Glomerular visceral epithelial cell (primary cell): ENCODE data around the gene KCNQ1.

Experiments used
- DNase-seq: peaks from one replicate; pipeline ENCODE4 v3.0.0-alpha.2; 2016; ENCODE audit errors: extremely low spot score

Gene KCNQ1

DNA sequence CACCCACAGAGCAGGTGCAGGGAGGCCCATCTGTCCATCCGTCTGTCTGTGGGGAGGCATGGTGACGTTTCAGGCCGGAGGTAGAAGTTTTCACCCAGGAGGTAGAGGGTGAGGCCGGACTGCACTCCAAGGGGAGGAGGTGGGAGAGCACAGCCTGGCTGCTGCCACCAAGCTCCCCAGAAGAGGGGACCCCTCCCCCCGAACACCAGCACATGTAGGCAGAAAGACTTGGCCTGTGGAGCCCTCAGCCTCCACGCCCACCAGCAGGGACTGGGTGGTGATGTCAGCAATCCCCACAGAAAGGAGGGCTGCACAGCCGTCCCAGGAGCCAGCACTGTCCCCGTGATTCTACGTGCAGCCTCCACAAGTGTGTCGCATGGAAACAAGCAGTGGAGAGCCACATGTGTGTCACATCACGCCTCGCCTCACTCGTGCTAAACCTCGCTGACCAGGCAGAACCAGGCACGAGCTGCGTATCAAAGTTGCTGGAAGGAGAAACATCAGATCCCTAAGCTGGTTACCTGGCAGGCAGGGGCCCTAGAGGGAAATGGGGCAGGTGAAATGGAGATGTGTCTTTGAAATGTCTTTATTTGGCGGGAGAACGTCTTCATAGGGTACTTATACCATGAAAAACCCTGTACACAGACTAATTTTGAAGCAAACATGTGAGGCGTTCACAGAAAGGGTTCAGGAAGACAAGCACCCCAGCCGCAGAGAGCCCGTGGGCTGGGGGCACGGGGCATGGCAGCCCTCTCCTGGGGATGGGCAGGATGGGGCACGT lies 391.7 kb downstream of the KCNQ1 start:
- DNase-seq: no peak

DNA sequence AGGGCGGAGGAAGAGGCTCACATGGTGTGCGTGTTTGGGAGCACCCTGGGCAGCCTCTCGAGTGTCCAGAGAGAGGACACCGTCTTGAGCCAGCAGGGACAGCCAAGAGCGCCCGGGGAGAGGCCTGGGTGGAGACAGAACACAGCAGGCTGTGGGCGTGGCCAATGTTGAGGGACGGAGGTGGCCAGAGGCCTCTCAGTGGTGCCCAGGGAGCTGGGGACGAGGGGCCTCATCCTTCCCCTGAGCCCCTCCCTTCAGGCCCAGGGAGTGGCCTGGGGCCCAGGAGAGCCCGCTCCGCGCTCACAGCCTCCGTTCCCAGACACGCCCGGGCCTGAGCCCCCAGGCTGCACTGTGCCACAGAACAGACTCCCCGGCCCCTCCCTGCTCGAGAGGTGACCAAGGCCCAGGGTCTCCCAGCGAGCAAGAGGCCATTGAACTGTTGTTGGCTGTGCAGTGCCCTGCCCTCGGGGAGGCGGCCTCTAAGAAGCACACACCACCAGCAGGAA lies 392.3 kb downstream of the KCNQ1 start:
- DNase-seq: no peak

- no peak for DNase-seq
Measured at GRCh38 chr11:2837651-2838050, 392.8 kb downstream of the KCNQ1 start.

- no peak for DNase-seq
Measured at GRCh38 chr11:2838091-2838490, 393.3 kb downstream of the KCNQ1 start.

- no peak for DNase-seq
Measured at GRCh38 chr11:2838676-2839294, 394.0 kb downstream of the KCNQ1 start.

- no peak for DNase-seq
Measured at GRCh38 chr11:2839395-2839943, 394.7 kb downstream of the KCNQ1 start.

DNA sequence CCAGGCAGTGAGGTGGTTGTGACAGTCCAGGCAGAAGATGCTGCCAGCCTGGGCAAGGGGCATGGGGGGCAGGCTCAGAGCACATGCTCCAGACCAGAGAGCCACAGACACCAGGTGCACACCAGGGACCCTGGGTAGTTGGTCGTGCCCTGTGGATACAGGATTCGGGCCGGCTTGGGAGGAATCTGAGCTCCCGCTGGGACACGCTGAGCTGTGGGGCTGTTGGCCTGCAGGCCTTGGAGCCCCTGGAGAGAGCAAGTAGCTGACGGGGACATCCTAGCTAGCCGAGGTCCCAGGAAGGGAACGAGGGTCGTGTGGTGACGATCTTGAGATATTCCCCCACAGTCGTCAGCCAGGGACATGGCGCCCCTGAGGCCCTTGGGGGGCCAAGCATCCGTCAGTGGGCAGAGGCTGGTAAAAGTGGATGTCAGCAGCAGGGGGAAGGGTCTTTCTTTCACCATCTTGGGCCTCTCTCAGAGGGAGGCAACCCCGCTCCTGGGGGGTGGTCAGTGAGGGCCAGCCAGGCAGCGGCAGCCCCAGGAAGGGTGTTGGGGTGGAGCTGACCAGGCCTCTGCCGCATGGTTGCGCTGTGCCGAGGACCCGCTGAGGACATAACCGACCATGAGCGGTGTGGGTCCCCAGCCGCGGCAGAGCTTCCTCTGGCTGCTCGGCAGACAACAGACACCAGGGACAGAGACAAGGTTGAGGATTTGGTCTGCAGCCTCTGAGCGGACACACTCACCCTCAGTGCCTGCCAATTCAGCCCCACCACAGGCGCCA lies 396.8 kb downstream of the KCNQ1 start:
- no peak for DNase-seq

DNA sequence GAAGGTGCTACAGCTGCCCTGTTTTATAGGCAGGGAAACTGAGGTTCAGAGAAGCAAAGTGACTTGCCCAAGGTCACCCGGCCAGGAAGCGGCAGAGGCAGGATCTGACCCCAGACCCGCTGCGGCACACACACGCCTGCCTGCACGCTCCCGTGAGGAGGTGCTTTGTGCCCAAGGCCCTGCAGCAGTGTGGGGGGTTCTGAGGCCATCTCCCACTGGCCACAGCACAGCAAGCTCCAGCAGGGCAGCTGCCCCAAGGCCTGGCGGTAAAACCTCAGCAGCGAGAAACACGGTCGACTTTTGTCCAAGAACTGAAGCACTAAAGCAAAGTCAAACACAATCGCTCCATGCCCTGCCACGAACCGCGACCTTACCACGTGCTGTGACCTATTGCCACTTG lies 398.1 kb downstream of the KCNQ1 start:
- DNase-seq: no peak

- no peak for DNase-seq
Measured at GRCh38 chr11:2843551-2843950, 398.7 kb downstream of the KCNQ1 start.

- no peak for DNase-seq
Measured at GRCh38 chr11:2844116-2844842, 399.5 kb downstream of the KCNQ1 start.

GRCh38 chr11:2844996-2845395 lies 400.2 kb downstream of the KCNQ1 start:
- DNase-seq: no peak

- no peak for DNase-seq
Measured at GRCh38 chr11:2846056-2846455, 401.2 kb downstream of the KCNQ1 start.

- DNase-seq: no peak
Measured at GRCh38 chr11:2846470-2846869, 401.7 kb downstream of the KCNQ1 start.

GRCh38 chr11:2847561-2847960 lies 402.8 kb downstream of the KCNQ1 start:
- no peak for DNase-seq

DNA sequence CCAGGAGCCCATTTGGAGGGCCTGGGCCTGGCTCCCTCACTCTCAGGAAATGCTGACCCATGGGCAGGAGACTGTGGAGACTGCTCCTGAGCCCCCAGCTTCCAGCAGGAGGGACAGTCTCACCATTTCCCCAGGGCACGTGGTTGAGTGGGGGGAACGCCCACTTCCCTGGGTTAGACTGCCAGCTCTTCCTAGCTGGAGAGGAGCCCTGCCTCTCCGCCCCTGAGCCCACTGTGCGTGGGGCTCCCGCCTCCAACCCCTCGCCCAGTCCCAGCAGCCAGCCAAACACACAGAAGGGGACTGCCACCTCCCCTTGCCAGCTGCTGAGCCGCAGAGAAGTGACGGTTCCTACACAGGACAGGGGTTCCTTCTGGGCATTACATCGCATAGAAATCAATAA lies 403.7 kb downstream of the KCNQ1 start:
- DNase-seq: no peak

DNA sequence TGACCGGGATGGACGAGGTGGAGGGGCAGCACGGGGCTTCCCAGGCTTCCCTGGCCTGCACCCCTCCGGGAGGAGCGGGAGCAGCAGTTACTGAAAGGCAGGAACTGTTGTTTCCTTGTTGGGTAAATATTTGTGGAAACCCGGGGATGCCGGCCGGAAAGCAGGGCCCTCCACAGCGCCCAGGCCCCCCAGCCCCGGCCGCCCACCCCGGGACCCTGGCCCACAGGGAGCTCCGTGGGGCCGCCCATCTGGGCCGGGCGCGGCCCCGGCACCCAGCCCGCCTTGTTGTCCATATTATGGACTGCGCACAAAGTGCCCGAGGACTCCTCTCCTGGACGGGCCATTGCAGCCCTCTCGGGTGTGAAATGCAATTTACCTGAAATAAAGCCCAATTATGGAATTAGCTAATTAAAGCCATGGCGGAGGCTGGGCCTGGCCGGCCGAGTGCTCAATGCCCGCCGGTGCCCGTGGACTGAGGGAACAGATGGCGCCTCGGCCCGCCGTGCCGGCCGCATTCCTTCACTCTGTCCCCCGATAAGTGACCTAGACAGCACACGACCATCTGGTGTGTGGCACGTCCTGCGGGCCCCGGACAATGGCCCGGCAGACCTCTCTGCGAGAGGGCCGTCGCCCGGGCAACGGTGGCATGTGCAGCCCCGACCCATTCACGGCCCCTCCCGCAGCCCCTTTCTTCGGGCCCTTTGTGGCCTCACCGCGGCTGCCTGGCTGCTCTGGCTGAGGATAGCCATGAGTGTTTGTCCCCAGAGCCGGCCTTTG lies 405.4 kb downstream of the KCNQ1 start:
- DNase-seq: no peak

- DNase-seq: no peak
Measured at GRCh38 chr11:2853401-2853800, 408.6 kb downstream of the KCNQ1 start.

- DNase-seq: no peak
Measured at GRCh38 chr11:2853997-2854560, 409.3 kb downstream of the KCNQ1 start.

DNA sequence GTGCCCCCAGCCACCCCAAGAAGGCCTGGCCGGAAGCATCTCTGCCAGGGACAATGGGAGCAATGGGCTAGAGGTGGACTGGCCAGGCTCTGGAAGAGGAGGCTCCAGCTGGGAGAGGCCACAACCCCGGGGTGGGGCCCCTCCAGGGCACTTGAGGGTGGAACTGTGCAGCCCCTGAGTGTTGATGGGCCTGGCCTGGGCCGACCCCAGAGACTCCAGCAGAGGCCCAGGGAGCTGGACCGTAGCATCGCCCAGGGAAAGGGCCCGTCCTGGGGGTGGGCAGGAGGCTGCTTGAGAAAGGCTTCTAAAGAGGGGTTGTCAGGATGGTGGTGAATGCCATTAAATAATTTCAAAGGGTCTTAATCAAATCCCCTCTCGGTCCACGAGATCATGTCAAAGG lies 410.4 kb downstream of the KCNQ1 start:
- DNase-seq: no peak

GRCh38 chr11:2857276-2857675 lies 412.5 kb downstream of the KCNQ1 start:
- DNase-seq: no peak

GRCh38 chr11:2857918-2858317 lies 413.1 kb downstream of the KCNQ1 start:
- no peak for DNase-seq
